GM21717 (cell line): ENCODE results near the gene TKT.

ENCODE experiments used
- ATAC-seq: cut with Tn5 transposase; IDR thresholded peaks from one replicate; pipeline ENCODE4 v1.9.1; 2021; ENCODE audit warnings: mild to moderate bottlenecking, moderate library complexity; ENCODE audit not compliant: unreplicated experiment

Gene TKT

DNA sequence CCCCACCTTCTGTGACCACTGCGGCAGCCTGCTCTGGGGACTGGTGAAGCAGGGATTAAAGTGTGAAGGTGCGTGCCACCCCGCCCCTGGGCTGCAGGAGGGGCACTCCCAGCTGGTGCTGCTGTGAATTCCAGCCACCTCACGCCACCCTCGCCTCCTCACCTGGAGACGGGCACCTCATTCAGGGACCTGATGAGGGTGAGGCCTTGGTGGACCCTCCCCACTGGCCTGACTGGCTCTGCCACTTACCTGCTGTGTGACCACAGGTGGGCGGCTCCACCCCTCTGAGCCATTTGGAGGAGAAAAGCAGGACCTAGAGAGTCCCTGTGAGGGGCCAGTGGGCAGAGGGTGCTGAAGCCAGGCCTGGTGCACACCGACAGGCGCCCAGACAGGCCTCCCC is 72.3 kb downstream of the TKT start:
- ATAC-seq, result no peak

DNA sequence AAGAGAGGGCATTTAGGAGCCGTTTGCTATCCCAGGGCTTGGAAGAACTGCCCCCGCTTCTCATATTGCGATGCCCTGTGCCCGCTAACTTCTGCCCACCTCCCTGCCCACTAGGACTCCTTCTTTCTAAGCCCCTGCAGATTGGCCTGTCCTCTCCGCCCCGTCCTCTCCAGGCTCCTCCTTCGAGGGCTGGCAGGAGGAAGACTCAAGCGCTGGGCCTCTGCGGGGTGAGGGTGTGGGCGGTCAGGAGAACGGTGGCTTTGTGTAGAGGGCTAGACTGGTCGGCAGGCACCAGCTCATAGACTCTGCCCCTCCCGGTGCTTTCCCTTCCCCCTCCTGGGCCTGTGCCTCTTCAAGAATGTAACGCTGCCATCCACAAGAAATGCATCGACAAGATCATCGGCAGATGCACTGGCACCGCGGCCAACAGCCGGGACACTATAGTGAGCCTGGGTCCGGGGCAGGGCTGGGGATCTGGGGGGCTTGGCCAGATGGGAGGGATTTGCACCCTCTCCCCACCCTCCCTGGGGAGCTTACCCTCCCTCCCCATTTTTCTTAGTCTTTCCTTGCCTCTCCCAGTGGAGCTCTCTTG is 73.0 kb downstream of the TKT start:
- no peak for ATAC-seq

DNA sequence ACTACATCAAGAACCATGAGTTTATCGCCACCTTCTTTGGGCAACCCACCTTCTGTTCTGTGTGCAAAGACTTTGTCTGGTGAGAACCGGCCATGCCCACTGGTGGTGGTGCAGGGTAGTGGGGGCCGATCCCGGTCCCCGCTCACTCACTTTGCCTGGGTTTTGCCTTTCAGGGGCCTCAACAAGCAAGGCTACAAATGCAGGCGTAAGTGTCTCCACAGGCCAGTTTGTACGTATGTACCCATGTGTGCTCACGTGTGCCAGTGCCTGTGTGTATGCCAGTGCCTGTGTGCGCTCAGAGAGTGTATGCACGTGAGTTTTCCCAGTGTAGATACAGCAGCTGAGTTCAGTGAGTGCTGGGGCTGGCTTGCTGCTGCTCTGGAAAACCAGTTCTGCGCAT is 74.3 kb downstream of the TKT start:
- no peak for ATAC-seq

DNA sequence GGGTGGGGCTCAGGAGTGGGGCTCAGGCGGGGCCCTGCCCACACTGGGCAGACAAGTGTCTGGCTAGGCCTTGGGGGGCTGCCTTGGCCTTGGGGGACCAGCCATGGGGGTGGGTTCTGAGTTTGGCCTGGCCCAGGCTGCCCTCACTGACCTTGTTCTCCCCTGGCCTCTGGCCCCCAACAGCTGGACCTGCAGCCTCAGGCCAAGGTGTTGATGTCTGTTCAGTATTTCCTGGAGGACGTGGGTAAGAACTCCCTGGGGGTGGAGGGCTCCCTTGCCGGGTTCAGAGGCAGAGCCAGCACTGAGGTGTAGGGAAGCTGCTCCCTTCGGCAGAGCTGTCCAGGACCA is 74.8 kb downstream of the TKT start:
- ATAC-seq, result peak; percentile 5

DNA sequence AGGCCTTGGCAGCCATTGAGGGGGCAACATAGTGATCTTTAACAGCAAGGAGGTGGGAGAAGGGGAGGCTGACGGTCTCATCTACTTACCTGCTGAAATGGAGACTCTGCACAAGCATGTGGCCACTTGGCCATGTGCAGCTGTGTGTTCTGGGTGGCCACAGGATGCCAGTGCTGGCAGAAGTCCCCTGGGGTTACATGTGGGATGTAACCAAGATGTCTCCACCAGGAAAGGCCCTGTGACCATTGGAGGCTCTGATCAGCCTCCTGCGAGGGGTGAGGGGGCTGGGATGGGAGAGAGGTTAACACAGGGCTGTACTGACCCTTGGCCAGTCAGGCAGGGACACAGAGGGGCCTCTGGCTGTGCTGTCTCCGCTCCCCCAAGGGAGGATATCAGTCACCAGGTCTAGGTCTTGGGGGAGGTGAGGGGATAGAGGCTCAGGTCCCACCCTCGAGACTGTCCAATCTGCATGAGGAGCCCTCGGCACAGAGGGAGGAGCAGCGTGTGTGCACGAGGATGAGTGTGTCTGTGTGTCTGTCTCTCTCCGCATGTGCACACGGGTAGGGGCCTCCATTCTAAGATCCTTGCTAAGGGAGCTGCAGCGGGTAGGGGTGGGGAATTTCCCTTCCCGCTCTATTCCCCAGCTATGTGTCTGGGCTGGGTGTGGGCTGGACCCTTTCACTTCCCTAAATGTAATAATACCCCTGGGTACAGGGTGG is 75.4 kb downstream of the TKT start:
- ATAC-seq, result peak; percentile 94

DNA sequence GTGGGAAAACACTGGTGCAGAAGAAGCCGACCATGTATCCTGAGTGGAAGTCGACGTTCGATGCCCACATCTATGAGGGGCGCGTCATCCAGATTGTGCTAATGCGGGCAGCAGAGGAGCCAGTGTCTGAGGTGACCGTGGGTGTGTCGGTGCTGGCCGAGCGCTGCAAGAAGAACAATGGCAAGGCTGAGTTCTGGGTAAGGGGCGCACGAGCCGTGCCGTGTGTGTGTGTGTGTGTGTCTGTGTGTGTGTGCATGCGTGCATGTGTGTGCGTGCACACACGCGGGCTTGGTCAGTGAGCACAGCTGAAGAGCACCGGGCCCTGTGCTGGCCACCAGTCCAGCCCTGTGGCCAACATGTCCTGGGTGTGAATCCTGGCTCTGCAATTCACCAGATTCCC is 76.2 kb downstream of the TKT start:
- no peak for ATAC-seq

DNA sequence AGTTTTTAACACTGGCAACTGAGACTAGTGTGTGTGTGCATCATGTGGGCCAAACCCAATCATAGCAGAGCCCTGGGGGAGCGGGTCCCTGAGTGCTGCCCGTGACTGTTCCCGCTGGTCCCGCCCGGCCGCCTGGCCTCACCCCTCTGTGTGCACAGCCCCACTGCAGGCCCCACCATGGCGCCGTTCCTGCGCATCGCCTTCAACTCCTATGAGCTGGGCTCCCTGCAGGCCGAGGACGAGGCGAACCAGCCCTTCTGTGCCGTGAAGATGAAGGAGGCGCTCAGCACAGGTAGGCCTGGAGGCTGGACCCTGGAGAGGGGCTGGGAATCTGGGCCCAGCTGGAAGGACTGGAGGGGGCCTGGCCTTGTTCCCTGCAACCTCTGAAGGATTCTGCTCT is 77.6 kb downstream of the TKT start:
- ATAC-seq, result no peak

DNA sequence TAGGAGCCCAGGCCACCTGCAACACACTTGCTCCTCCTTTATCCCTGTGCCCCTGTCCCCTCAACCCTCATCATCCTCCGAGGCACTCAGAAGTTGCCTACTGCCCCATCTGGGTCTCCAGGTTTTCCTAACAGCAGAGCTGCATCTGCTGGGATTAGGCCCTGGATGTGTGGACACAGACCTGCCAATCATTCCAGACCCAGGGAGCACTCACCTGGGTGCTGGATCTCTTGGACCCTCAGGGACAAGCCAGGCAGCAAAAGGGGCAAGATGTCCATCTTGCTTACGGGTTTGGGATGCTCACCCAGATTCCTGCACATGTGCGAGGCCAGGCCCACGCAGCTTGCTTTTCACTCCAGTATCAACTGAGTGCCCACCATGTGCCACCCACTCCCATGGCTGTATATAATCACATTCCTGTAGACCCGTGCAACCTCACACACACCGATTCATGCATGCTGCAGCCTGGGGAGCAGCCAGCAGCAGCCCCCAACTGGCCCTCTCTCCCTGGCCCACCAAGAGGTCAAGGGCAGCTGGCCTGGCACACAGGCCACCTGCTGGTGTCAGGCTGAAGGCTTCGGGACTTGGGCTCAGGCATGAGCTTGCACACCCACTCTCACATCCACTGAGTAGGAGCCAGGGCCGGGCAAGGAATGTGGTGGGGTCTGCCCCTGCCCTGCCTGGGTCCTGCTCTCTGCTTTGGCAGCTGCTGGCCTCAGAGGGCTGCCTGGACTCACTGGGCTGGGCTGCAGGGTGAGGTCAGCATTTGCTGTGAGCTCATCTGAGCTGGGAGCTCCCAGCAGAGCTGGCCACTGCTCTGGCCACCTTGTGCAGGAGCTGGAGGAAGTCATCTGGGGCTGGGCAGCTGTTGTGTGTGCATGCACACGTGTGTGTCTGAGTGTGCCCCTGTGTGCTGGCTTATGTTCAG is 79.9 kb downstream of the TKT start:
- ATAC-seq, result no peak
